NCI-H2196 treated with DMSO at 0.1 percent for 48 hours (cell line): ENCODE measurements around the gene ALLC.

Source experiments
- DNase-seq: peaks from one replicate; lab custom pipeline; 2025; ENCODE audit not compliant: unreplicated experiment; lab: John Stamatoyannopoulos, UW

ALLC gene

GRCh38 chr2:3709225-3709624 lies 51.2 kb downstream of the ALLC start:
- DNase-seq, result no peak

GRCh38 chr2:3712424-3712823 lies 54.4 kb downstream of the ALLC start:
- no peak for DNase-seq

GRCh38 chr2:3712831-3713503 lies 55.0 kb downstream of the ALLC start:
- DNase-seq, result no peak

- DNase-seq, result no peak
Measured at GRCh38 chr2:3718679-3719078, 60.7 kb downstream of the ALLC start.

GRCh38 chr2:3725002-3725401 lies 67.0 kb downstream of the ALLC start:
- DNase-seq, result no peak

- DNase-seq, result no peak
Measured at GRCh38 chr2:3725458-3726250, 67.7 kb downstream of the ALLC start.

- no peak for DNase-seq
Measured at GRCh38 chr2:3726511-3726910, 68.5 kb downstream of the ALLC start.

GRCh38 chr2:3727397-3728045 lies 69.5 kb downstream of the ALLC start:
- DNase-seq, result no peak

- peak; percentile 17 for DNase-seq
Measured at GRCh38 chr2:3728104-3729054, 70.4 kb downstream of the ALLC start.

- no peak for DNase-seq
Measured at GRCh38 chr2:3729055-3729448, 71.1 kb downstream of the ALLC start.

GRCh38 chr2:3729786-3730185 lies 71.8 kb downstream of the ALLC start:
- DNase-seq, result no peak

GRCh38 chr2:3730646-3731045 lies 72.6 kb downstream of the ALLC start:
- no peak for DNase-seq

GRCh38 chr2:3731829-3732228 lies 73.8 kb downstream of the ALLC start:
- no peak for DNase-seq

- DNase-seq, result no peak
Measured at GRCh38 chr2:3736112-3736511, 78.1 kb downstream of the ALLC start.

- DNase-seq, result no peak
Measured at GRCh38 chr2:3737128-3737527, 79.1 kb downstream of the ALLC start.

- DNase-seq, result no peak
Measured at GRCh38 chr2:3738454-3738853, 80.5 kb downstream of the ALLC start.

GRCh38 chr2:3739313-3739712 lies 81.3 kb downstream of the ALLC start:
- DNase-seq, result no peak

GRCh38 chr2:3741396-3741795 lies 83.4 kb downstream of the ALLC start:
- DNase-seq, result no peak

GRCh38 chr2:3741867-3742602 lies 84.0 kb downstream of the ALLC start:
- DNase-seq, result no peak

GRCh38 chr2:3742743-3743508 lies 84.9 kb downstream of the ALLC start:
- no peak for DNase-seq
